HG03432 (cell line): Measurements from ENCODE around the gene ZNF862.
"Not testable (repeated sequence)": the region's sequence is repeated elsewhere in the genome, so short reads cannot be mapped to it uniquely, and the experiment has no call there.

Experiments used
- ATAC-seq: cut with Tn5 transposase; IDR thresholded peaks from one replicate; pipeline ENCODE4 v1.9.1; 2021; ENCODE audit warnings: mild to moderate bottlenecking, moderate library complexity; ENCODE audit not compliant: unreplicated experiment

ZNF862 gene

GRCh38 chr7:149879271-149879743, 41.1 kb downstream of the ZNF862 start:
- ATAC-seq: no peak

GRCh38 chr7:149879766-149880637, 41.8 kb downstream of the ZNF862 start:
- ATAC-seq: no peak

GRCh38 chr7:149880638-149881311, 42.6 kb downstream of the ZNF862 start:
- no peak for ATAC-seq

GRCh38 chr7:149881328-149882247, 43.4 kb downstream of the ZNF862 start:
- no peak for ATAC-seq

GRCh38 chr7:149882248-149883047, 44.3 kb downstream of the ZNF862 start:
- ATAC-seq: no peak

GRCh38 chr7:149883048-149883438, 44.9 kb downstream of the ZNF862 start:
- ATAC-seq: no peak

GRCh38 chr7:149883452-149883861, 45.3 kb downstream of the ZNF862 start:
- ATAC-seq: peak; percentile 65

GRCh38 chr7:149884016-149884415, 45.8 kb downstream of the ZNF862 start:
- ATAC-seq: no peak

GRCh38 chr7:149884541-149884940, 46.4 kb downstream of the ZNF862 start:
- no peak for ATAC-seq

- ATAC-seq: no peak
Observed at GRCh38 chr7:149885191-149886017, 47.2 kb downstream of the ZNF862 start.

GRCh38 chr7:149886018-149886415, 47.8 kb downstream of the ZNF862 start:
- ATAC-seq: no peak

GRCh38 chr7:149887311-149887710, 49.1 kb downstream of the ZNF862 start:
- ATAC-seq: no peak

- not testable (repeated sequence) for ATAC-seq
Observed at GRCh38 chr7:149890715-149891114, 52.5 kb downstream of the ZNF862 start.

- ATAC-seq: not testable (repeated sequence)
Observed at GRCh38 chr7:149894957-149895356, 56.8 kb downstream of the ZNF862 start.

GRCh38 chr7:149907776-149908376, 69.7 kb downstream of the ZNF862 start:
- ATAC-seq: not testable (repeated sequence)

GRCh38 chr7:149910219-149910618, 72.0 kb downstream of the ZNF862 start:
- ATAC-seq: not testable (repeated sequence)

GRCh38 chr7:149912126-149912525, 74.0 kb downstream of the ZNF862 start:
- not testable (repeated sequence) for ATAC-seq
